Neural cell (in vitro differentiated cells): ENCODE measurements around the gene CADM1. TPM values are rescaled to one million over a fixed set of nuclear protein-coding genes. Genes with fewer than 3 reads are reported as not detected.

Experiments
- H2AFZ ChIP-seq: fragments of 200-600, 300-800 bp; sonication (generic), shearing (Covaris generic); 2 replicates; pipeline ENCODE4 v1.6.0; 2014; ENCODE audit warnings: low read depth, mild to moderate bottlenecking, antibody characterized with exemption, low read length, moderate library complexity
- H3F3A ChIP-seq: fragments of 200-600 bp; shearing (Covaris generic); 2 replicates; pipeline ENCODE4 v1.6.1; 2016; ENCODE audit warnings: mild to moderate bottlenecking, moderate library complexity, mixed read lengths, antibody characterized with exemption, low read length; ENCODE audit not compliant: insufficient read depth, poor library complexity, severe bottlenecking
- H3K27ac ChIP-seq: fragments of 200-600, 300-800 bp; sonication (generic), shearing (Covaris generic); 2 replicates; pipeline ENCODE4 v1.5.1; 2014; ENCODE audit warnings: mild to moderate bottlenecking, low read length, moderate library complexity
- H3K27me3 ChIP-seq: fragments of 300-800, 200-600 bp; sonication (generic), shearing (Covaris generic); 2 replicates; pipeline ENCODE4 v1.6.0; 2014; ENCODE audit warnings: mild to moderate bottlenecking, low read depth, low read length, moderate library complexity; ENCODE audit not compliant: insufficient read depth
- H3K36me3 ChIP-seq: fragments of 300-800, 200-600 bp; sonication (generic), shearing (Covaris generic); 2 replicates; pipeline ENCODE4 v1.5.1; 2014; ENCODE audit warnings: mild to moderate bottlenecking, antibody characterized with exemption, low read length, moderate library complexity; ENCODE audit not compliant: insufficient read depth
- H3K4me2 ChIP-seq: fragments of 300-800, 200-600 bp; sonication (generic), shearing (Covaris generic); 2 replicates; pipeline ENCODE4 v1.6.0; 2014; ENCODE audit warnings: mild to moderate bottlenecking, low read length
- H3K4me3 ChIP-seq: fragments of 300-800, 200-600 bp; sonication (generic), shearing (Covaris generic); 2 replicates; pipeline ENCODE4 v1.5.1; 2014; ENCODE audit warnings: mild to moderate bottlenecking, low read length, moderate library complexity
- H3K79me2 ChIP-seq: fragments of 200-600 bp; shearing (Covaris generic); replicated peaks from 2 replicates; pipeline ENCODE4 v1.6.0; 2014; ENCODE audit warnings: mild to moderate bottlenecking, low read length, moderate library complexity; ENCODE audit not compliant: insufficient read depth
- H3K9ac ChIP-seq: fragments of 300-800, 200-600 bp; sonication (generic), shearing (Covaris generic); 2 replicates; pipeline ENCODE4 v1.6.1; 2016; ENCODE audit warnings: mild to moderate bottlenecking, low read length, mixed read lengths
- H3K9me2 ChIP-seq: fragments of 200-600 bp; shearing (Covaris generic); 2 replicates; pipeline ENCODE4 v1.6.1; 2016; ENCODE audit warnings: mild to moderate bottlenecking, low read length, mixed read lengths; ENCODE audit not compliant: insufficient read depth
- H3K9me3 ChIP-seq: fragments of 200-600, 300-800 bp; sonication (generic), shearing (Covaris generic); 2 replicates; pipeline ENCODE4 v1.6.1; 2016; ENCODE audit warnings: mild to moderate bottlenecking, mixed run types, low read length, moderate library complexity, mixed read lengths
- H4K20me1 ChIP-seq: fragments of 200-600 bp; shearing (Covaris generic); 2 replicates; pipeline ENCODE4 v1.6.1; 2016; ENCODE audit warnings: mild to moderate bottlenecking, mixed run types; ENCODE audit not compliant: insufficient read depth
- CTCF ChIP-seq: fragments of 450-650 bp; IDR thresholded peaks from 2 replicates; pipeline ENCODE4 v1.5.1; 2014; ENCODE audit warnings: antibody characterized with exemption, mild to moderate bottlenecking, moderate library complexity; ENCODE audit not compliant: poor library complexity, severe bottlenecking
- EP300 ChIP-seq: fragments of 450-650 bp; conservative IDR thresholded peaks from 2 replicates; pipeline ENCODE4 v1.6.1; 2014; ENCODE audit warnings: antibody characterized with exemption, mild to moderate bottlenecking, moderate library complexity; ENCODE audit not compliant: poor library complexity, severe bottlenecking
- EZH2 ChIP-seq: fragments of 200-600, 300-800 bp; shearing (Covaris generic), sonication (generic); IDR thresholded peaks from 2 replicates; pipeline ENCODE4 v1.6.1; 2014; ENCODE audit warnings: antibody characterized with exemption, low read length, borderline replicate concordance, mild to moderate bottlenecking; ENCODE audit not compliant: insufficient read depth, poor library complexity, severe bottlenecking
- MXI1 ChIP-seq: fragments of 450-650 bp; conservative IDR thresholded peaks from 2 replicates; pipeline ENCODE4 v1.6.1; 2014; ENCODE audit warnings: antibody characterized with exemption, mild to moderate bottlenecking; ENCODE audit not compliant: poor library complexity, severe bottlenecking
- POLR2AphosphoS5 ChIP-seq: IDR thresholded peaks from 2 replicates; pipeline ENCODE4 v1.6.1; 2012
- RAD21 ChIP-seq: fragments of 450-650 bp; conservative IDR thresholded peaks from 2 replicates; pipeline ENCODE4 v1.6.1; 2014; ENCODE audit warnings: antibody characterized with exemption, mild to moderate bottlenecking, moderate library complexity
- REST ChIP-seq: IDR thresholded peaks from 2 replicates; pipeline ENCODE4 v1.6.1; 2012; ENCODE audit warnings: borderline replicate concordance
- SMC3 ChIP-seq: fragments of 450-650 bp; conservative IDR thresholded peaks from 2 replicates; pipeline ENCODE4 v1.6.1; 2014; ENCODE audit warnings: antibody characterized with exemption, mild to moderate bottlenecking, moderate library complexity; ENCODE audit not compliant: poor library complexity
- TAF1 ChIP-seq: IDR thresholded peaks from 2 replicates; pipeline ENCODE4 v1.6.1; 2012; ENCODE audit warnings: low read depth
- polyA plus RNA-seq: library from polyadenylated mRNA; depleted of rRNA; stranded (reverse); fragments of >200 nt; gene quantifications from 2 replicates; pipeline ENCODE4 v1.2.3, GENCODE V29; 2014

CADM1 gene
- polyA plus RNA-seq, 1 donor from 2014 or later: 92.1 TPM

- no peaks in the 10 kb centered on the region for H4K20me1 ChIP-seq
- no peaks in the 10 kb centered on the region for H3K27me3 ChIP-seq
- no peaks in the 10 kb centered on the region for H3K9me3 ChIP-seq
- no peak overlapping the region for H3K27ac ChIP-seq
- H3K4me3 ChIP-seq: no peak overlapping the region
- H3K9ac ChIP-seq: no peak overlapping the region
- H2AFZ ChIP-seq: no peak overlapping the region
- no peaks in the 10 kb centered on the region for H3K9me2 ChIP-seq
- no peaks in the 10 kb centered on the region for H3K36me3 ChIP-seq
- H3K4me2 ChIP-seq: no peak overlapping the region
- H3F3A ChIP-seq: peaks cover 4% of the 10 kb centered on the region
- H3K79me2 ChIP-seq: no peaks in the 10 kb centered on the region
- TF ChIP-seq RAD21 (no peak), TAF1 (no peak), EP300 (no peak), POLR2AphosphoS5 (no peak), EZH2 (no peak), REST (no peak), SMC3 (no peak), CTCF (no peak), MXI1 (no peak)
These were observed 322.7 kb downstream of the CADM1 start for GRCh38 chr11:115181538-115181937.

GRCh38 chr11:115180272-115180671 lies 323.9 kb downstream of the CADM1 start:
- Histone ChIP-seq H3F3A (peaks cover 4% of the 10 kb centered on the region), H2AFZ (no peak overlapping the region), H4K20me1 (no peaks in the 10 kb centered on the region), H3K4me3 (no peak overlapping the region), H3K79me2 (no peaks in the 10 kb centered on the region), H3K27me3 (no peaks in the 10 kb centered on the region), H3K36me3 (no peaks in the 10 kb centered on the region), H3K9me2 (no peaks in the 10 kb centered on the region), H3K9ac (no peak overlapping the region), H3K9me3 (no peaks in the 10 kb centered on the region), H3K4me2 (no peak overlapping the region), H3K27ac (no peak overlapping the region)
- TF ChIP-seq TAF1 (no peak), EZH2 (no peak)

GRCh38 chr11:115179636-115180035 lies 324.6 kb downstream of the CADM1 start:
- no peaks in the 10 kb centered on the region for H3K36me3 ChIP-seq
- no peak overlapping the region for H3K27ac ChIP-seq
- no peak overlapping the region for H2AFZ ChIP-seq
- H3K9ac ChIP-seq: no peak overlapping the region
- H4K20me1 ChIP-seq: no peaks in the 10 kb centered on the region
- H3K4me2 ChIP-seq: no peak overlapping the region
- H3K9me2 ChIP-seq: no peaks in the 10 kb centered on the region
- H3K4me3 ChIP-seq: no peak overlapping the region
- TF ChIP-seq MXI1 (no peak), TAF1 (no peak), EZH2 (no peak)
- H3K27me3 ChIP-seq: no peaks in the 10 kb centered on the region
- peaks cover 4% of the 10 kb centered on the region for H3F3A ChIP-seq
- H3K9me3 ChIP-seq: no peaks in the 10 kb centered on the region
- no peaks in the 10 kb centered on the region for H3K79me2 ChIP-seq
